ENCODE data around the gene SOS2.
"Not testable (repeated sequence)": the region's sequence is repeated elsewhere in the genome, so short reads cannot be mapped to it uniquely, and the experiment has no call there.

Gene SOS2

DNA sequence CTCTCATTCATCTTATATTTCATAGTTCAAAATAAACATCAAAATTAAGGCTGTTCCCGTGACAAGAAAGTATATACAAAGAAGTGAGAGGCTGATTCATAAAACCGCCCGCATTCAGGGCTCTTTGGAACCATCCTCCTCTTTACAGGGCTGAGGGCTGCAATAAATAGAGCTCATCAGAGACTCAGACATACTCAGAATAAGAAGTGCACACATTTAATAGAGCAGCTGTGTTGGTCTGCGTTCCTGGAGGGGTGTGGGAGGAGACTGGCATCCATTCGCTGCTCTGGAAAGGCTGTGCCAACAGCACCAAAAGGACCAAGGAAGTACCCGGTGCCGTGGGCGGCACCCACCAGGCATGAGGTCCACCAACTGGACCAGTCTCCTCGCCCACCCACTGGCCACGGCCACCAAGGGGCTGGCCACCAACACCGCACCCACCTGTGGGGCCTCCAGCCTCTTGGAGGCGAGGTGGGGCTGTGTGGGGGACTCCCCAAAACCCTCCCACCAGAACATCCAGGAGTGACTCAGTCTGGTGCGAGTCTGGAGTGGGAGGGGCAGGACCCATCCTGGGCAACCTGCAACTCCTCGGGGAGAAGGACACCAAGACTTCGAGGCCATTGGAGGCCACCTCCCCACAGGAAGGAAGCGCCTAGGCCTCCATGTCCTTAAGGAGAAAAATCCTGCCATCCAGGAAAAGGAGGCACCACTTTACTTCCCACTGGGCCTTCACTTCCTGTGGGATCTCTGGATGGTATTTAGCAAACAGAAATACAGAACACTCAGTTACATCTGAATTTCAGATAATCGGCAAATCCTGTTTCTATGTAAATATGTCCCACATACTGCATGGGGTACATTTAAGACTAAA is 147.7 kb downstream of the SOS2 start:
- peak; percentile 40 to 64 for DNase-seq

DNA sequence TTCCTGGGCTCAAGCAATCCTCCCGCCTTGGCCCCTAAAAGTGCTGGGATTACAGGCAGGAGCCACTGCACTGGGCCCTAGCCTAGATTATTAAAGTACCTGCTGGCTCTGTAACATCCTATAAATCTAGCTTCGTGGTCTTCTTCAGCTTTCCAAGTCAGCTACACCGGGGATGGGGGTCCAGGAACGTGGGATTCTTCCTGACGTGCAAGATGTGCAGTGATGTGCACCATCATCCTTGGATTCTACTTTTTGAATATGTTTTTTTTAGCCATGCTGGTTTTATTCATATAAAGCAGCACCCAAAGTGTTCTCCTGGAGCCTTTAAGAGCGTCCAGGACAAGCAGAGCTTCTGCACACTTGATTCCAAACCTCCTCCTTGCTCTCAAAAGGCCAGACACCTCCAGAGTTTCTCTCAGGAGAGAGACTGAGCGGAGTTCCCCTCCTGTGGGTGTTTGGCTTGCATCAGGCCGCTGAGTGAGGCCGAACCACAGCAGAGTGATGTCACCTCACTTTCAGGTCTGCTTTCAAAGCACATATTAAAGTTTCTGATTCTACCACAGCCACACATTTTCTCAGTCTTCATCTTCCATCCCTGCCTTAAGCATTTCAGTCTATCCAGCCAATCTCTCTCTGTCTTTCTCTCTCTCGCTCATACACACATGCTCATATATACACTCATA is 148.5 kb downstream of the SOS2 start:
- peak; percentile 68 to 88 for DNase-seq

GRCh38 chr14:50082308-50082742 is 149.1 kb downstream of the SOS2 start:
- DNase-seq, result peak; percentile 32 to 52

- DNase-seq, result not testable (repeated sequence)
Measured at GRCh38 chr14:50079103-50079502, 152.3 kb downstream of the SOS2 start.

DNA sequence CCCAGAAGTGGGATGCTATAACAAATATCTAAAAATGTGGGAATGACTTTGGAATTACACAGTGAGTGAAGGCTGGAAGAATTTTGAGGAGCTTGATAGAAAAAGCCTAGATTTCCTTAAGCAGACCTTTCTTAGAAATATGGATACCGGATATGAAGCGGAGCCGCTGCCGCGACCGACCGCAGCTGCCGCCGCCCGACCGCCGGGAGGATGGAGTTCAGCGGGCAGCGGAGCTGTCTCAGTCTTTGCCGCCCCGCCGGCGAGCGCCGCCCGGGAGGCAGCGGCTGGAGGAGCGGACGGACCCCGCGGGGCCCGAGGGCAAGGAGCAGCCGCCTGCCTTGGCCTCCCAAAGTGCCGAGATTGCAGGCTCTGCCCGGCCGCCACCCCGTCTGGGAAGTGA is 157.7 kb downstream of the SOS2 start:
- DNase-seq, result not testable (repeated sequence)

DNA sequence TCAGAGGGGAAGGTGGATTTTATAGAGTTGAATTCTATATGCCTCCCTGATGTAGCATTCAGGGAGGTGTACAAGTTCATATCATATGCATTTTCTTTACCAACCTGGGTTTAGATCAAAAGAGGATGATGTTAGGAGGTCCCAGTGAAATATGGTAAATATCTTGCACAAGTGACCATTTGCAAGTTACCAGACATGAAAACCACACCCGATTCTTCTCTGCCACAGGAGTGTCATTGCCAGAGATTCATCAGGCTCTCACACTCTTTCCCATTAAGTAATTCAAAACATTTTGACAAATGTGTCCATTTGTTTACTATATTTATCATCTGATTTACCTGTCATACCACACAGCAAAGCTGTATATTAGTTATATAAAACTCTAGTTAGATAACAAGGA is 159.0 kb downstream of the SOS2 start:
- DNase-seq, result no peak

GRCh38 chr14:50070840-50071548 is 160.4 kb downstream of the SOS2 start:
- no peak for DNase-seq

DNA sequence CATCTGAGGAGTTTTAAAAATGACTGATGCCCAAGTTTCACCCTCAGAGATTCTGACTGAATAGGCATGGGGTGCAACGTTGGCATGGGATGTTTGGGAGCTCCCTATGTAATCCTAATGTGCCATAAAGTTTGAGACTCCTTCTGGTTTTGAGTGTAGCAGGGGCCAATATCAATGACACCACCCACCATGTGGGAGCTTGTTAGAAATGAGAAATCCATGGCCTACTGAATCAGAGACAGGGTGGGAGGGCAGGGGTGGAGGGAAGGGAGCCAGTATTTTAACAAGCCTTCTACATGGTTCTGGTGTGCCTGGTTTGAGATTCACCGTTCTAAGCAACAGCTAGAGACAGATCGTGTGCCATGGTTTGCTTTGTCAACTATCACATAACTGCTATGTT is 161.1 kb downstream of the SOS2 start:
- DNase-seq, result no peak

GRCh38 chr14:50069325-50069724 is 162.1 kb downstream of the SOS2 start:
- DNase-seq, result no peak

DNA sequence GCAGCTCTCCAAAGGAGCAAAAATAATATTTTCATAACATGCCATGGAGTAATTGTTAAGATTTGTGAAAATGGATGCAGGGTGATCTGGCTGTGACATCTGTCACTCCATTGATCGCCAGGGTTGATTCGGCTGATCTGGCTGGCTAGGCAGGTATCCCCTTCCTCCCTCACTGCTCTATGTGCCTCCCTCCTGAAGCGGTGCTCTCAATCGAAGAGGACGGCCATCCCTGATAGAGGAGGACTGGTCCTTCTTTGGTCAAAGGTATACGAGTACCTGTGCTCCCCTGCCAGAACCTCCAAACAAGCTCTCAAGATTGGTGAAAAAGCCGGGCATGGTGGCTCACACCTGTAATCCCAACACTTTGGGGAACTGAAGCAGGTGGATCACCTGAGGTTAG is 162.9 kb downstream of the SOS2 start:
- DNase-seq, result no peak

DNA sequence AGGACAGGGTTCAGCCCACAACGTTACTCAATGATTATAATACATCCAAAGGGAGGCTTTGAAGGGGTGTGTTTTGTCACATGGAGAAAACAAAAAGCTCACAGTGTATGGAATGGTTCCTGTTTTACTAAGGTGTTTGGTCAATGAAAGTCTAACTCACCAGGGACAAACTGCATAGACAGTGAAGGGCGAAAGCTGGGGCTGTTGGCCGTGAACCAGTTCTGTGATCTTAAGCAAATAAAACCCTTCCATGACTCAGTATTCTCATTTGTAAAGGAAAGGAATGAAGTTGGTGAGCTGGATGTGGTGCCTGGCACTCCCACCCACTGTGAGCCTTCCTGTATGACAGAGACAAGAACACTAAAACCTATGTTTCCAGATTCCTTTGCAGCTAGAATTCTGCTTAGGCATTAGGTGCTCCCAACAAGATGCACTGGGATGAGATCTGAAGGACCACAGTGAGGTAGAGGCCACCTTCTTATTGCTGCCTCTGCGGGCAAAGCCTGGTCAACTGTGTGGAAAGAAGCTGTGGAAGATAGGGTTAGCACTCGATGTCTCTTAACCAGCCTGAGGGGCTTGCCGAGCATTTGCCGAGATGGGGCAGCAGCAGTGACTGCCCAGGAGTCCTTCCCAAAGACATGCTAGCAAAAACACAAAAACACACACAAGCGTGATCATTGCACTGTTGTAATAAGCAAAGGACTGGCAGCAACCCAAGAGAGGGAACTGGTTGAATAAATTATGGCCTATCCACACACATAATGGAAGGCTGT is 163.5 kb downstream of the SOS2 start:
- DNase-seq, result no peak
